ENCODE results near the gene DHX36.

DNA sequence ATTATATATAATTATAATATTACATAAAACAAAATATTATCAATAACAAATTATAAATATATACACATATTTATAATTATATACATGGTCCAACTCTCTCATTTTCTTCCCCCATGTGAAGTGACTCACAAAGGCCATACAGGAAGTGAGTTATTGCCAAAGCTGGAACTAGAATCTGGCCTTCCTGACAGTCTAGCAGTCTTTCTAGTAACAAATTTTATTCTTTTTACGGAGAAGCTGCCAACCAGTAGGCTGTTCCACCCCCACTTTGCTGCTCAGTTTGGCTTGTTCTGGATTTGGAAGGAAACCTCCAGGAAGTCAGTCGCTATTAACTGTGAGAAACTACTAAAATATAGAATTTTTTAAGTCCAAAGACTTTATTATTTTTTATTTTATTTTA lies 79.6 kb downstream of the DHX36 start:
- TF ChIP-seq ARNT (IDR thresholded peaks at IDR 0.05) (no peak), SP1 (IDR thresholded peaks at IDR 0.05) (no peak), SUZ12 (IDR thresholded peaks at IDR 0.05) (no peak), ELF4 (IDR thresholded peaks at IDR 0.05) (no peak), TARDBP (IDR thresholded peaks at IDR 0.05) (no peak), FOXA1 (IDR thresholded peaks at IDR 0.05) (no peak), L3MBTL2 (conservative IDR thresholded peaks at IDR 0.05) (no peak), HDGF (IDR thresholded peaks at IDR 0.05; ENCODE audit: borderline replicate concordance) (no peak), FOXM1 (IDR thresholded peaks at IDR 0.05; ENCODE audit: borderline replicate concordance) (no peak), ZNF384 (IDR thresholded peaks at IDR 0.05) (no peak), FOXK2 (IDR thresholded peaks at IDR 0.05) (no peak)

Data from HEK293T (cell line).